Measurements from ENCODE around the gene MTARC2. TPM values are rescaled to one million over a fixed set of nuclear protein-coding genes. Genes with fewer than 3 reads are reported as not detected.
A peak's percentile ranks its signal among the peaks of the same experiment; 100 is the strongest.

MTARC2 gene
- total and polyA plus RNA-seq, 9 donors: 12.8 to 80.2 (median 23.6) TPM

DNA sequence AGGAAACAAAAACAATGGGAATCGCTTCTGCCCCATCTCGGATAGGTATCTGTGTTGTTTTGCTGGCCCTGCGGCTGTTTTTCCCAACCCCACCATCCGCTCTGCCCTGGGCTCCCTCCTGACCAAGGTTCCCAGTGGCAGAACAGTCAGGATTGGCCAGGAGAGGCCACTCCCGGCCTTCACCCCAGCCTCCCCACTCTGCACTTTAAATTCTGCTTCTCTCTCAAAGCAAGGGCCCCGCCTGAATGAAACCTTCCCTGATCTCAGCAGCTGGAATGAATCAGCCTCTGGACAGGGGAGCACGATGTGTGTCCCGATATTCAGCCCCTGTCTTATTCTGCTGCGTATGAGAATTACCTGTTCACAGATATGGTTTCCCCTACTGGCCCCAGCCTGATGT lies 41.6 kb upstream of the MTARC2 start:
- Histone ChIP-seq H3K9me3 (no peaks in the 10 kb centered on the region), H3K4me3 (no peak overlapping the region), H3K27me3 (no peaks in the 10 kb centered on the region), H3K27ac (peak overlapping the region in 1 of 2 donors; percentile 19), H3K4me1 (ENCODE audit: insufficient read depth) (peaks cover 3% of the 10 kb centered on the region), H3K36me3 (no peaks in the 10 kb centered on the region)
- intact Hi-C loops (cut with DNase I): no loop called here
- peak in 3 of 5 donors; percentile 35 to 54 (median 41) for DNase-seq
- 11 to 26% (median 18%) methylated on average over 9 of the region's 9 CpGs for WGBS, 3 donors
- TF ChIP-seq EP300 (IDR thresholded peaks at IDR 0.05) (no peak), POLR2A (IDR thresholded peaks at IDR 0.05) (no peak)
- TF ChIP-seq, protein P1, sequence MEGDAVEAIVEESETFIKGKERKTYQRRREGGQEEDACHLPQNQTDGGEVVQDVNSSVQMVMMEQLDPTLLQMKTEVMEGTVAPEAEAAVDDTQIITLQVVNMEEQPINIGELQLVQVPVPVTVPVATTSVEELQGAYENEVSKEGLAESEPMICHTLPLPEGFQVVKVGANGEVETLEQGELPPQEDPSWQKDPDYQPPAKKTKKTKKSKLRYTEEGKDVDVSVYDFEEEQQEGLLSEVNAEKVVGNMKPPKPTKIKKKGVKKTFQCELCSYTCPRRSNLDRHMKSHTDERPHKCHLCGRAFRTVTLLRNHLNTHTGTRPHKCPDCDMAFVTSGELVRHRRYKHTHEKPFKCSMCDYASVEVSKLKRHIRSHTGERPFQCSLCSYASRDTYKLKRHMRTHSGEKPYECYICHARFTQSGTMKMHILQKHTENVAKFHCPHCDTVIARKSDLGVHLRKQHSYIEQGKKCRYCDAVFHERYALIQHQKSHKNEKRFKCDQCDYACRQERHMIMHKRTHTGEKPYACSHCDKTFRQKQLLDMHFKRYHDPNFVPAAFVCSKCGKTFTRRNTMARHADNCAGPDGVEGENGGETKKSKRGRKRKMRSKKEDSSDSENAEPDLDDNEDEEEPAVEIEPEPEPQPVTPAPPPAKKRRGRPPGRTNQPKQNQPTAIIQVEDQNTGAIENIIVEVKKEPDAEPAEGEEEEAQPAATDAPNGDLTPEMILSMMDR (IDR thresholded peaks at IDR 0.05): no peak

DNA sequence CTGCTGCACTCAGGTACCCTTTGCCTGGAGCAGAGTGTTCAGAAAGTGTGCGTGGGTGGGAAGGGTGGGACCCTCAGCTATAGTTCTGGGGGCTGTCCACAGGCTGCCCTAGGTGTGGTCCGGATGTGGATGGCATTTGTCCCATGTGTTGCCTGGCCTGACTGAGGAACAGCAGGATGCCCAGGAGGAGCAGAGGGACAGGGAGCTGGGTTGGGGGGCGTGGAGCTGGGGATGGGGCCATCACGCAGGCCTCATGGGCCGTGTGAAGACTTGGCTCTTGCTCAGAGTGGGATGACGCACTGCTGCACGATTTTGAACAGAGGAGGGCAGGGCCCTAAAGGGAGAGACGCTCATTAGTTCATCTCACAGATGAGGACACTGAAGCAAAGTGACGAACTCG lies 41.0 kb upstream of the MTARC2 start:
- Histone ChIP-seq H3K27me3 (no peaks in the 10 kb centered on the region), H3K4me3 (no peak overlapping the region), H3K36me3 (no peaks in the 10 kb centered on the region), H3K4me1 (ENCODE audit: insufficient read depth) (peaks cover 3% of the 10 kb centered on the region), H3K9me3 (no peaks in the 10 kb centered on the region), H3K27ac (no peak overlapping the region)
- TF ChIP-seq EP300 (IDR thresholded peaks at IDR 0.05) (no peak), POLR2A (IDR thresholded peaks at IDR 0.05) (no peak)
- TF ChIP-seq, protein P1 (IDR thresholded peaks at IDR 0.05): no peak
- intact Hi-C loops (cut with DNase I): no loop called here
- 78 to 90% (median 85%) methylated on average over 10 of the region's 10 CpGs for WGBS, 3 donors
- no peak for DNase-seq

DNA sequence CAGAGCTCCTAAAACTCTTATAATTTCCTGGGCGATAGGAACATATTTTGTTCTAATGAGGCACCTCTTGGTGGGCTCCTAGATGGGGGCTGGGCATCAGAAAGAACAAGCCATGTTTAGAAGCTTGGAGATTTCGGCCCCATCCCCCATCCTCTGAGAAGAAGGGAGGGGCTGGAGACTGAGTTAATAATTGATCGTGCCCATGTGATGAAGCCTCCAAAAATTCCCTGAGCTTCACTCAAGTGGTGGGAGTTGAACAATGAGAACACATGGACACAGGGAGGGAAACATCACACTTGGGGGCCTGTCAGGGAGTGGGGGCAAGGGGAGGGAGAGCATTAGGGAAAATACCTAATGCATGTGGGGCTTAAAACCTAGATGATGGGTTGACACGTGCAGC lies 39.9 kb upstream of the MTARC2 start:
- no peak overlapping the region for H3K27ac ChIP-seq
- 94 to 97% (median 96%) methylated on average over 4 of the region's 4 CpGs for WGBS, 3 donors
- TF ChIP-seq POLR2A (IDR thresholded peaks at IDR 0.05) (no peak), EP300 (IDR thresholded peaks at IDR 0.05) (no peak)
- TF ChIP-seq, protein P1 (IDR thresholded peaks at IDR 0.05): no peak
- H3K4me1 ChIP-seq (ENCODE audit: insufficient read depth): peaks cover 3% of the 10 kb centered on the region
- intact Hi-C loops (cut with DNase I): no loop called here
- no peak for DNase-seq
- H3K4me3 ChIP-seq: no peak overlapping the region
- no peaks in the 10 kb centered on the region for H3K36me3 ChIP-seq
- H3K9me3 ChIP-seq: no peaks in the 10 kb centered on the region
- H3K27me3 ChIP-seq: no peaks in the 10 kb centered on the region

DNA sequence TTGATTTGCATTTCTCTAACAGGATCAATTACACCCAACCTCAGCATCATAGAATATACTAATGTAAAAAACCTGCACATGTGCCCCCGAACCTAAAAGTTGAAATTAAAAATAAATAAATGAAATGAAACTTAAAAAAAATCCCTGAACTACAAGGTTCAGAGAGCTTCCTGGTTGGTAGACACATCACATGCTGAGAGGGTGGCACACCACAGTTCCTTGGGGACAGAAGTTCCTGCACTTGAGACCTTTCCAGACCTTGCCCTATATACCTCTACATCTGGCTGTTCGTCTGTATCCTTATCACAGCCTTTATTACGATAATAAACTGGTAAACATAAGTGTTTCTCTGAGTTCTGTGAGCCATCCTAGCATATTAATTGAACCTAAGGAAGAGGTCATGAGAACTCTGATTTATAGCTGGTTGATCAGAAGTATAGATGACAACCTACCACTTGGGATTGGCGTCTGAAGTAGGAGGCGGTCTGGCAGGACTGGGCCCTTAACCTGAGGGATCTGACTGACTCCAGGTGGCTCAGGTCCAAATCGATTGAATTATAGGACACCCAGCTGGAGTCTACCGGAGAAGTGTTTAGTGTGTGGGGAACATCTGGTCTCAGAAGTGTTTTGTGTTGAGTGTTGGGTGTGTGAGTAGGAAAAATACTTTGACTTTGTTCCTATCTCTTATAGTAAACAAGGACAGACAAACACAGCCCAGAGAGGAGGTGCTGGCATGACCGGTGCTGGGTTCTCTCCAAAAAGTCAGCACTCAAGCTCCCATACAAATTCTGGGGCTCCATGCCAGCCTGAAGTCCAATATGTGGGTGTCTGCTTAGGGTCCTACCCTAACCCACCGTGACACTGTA lies 39.0 kb upstream of the MTARC2 start:
- 24 to 48% (median 33%) methylated on average over 9 of the region's 9 CpGs for WGBS, 3 donors
- H3K27ac ChIP-seq: no peak overlapping the region

More for the DNA sequence above, 39.0 kb upstream of the MTARC2 start:
- DNase-seq: no peak
- H3K27me3 ChIP-seq: no peaks in the 10 kb centered on the region
- no peaks in the 10 kb centered on the region for H3K9me3 ChIP-seq
- no peak overlapping the region for H3K4me3 ChIP-seq
- H3K4me1 ChIP-seq (ENCODE audit: insufficient read depth): peaks cover 3% of the 10 kb centered on the region
- no peaks in the 10 kb centered on the region for H3K36me3 ChIP-seq
- TF ChIP-seq EP300 (IDR thresholded peaks at IDR 0.05): no peak
- no peak for TF ChIP-seq POLR2A (IDR thresholded peaks at IDR 0.05)
- TF ChIP-seq, protein P1 (IDR thresholded peaks at IDR 0.05): no peak
- intact Hi-C loops (cut with DNase I): no loop called here
